Activated CD4-positive, alpha-beta T cell treated with anti-CD3 and anti-CD28 coated beads, Interleukin-2, amount 10 ng/mL, durations not matched to agents 24 days and 14 days (primary cell): ENCODE measurements around the gene TMEM43. TPM values are rescaled to one million over a fixed set of nuclear protein-coding genes. Genes with fewer than 3 reads are reported as not detected.
A peak's percentile ranks its signal among the peaks of the same experiment; 100 is the strongest.
"Not testable (repeated sequence)": the region's sequence is repeated elsewhere in the genome, so short reads cannot be mapped to it uniquely, and the experiment has no call there.

ENCODE experiments used
- DNase-seq: peaks from one replicate; pipeline ENCODE4 v3.0.0; 2022
- H3K27ac Mint-ChIP-seq: one replicate; pipeline ENCODE4 v1.8.0; 2022; ENCODE audit warnings: mild to moderate bottlenecking, mixed read lengths
- H3K27me3 Mint-ChIP-seq: one replicate; pipeline ENCODE4 v1.8.0; 2022; ENCODE audit warnings: mixed read lengths
- H3K36me3 Mint-ChIP-seq: one replicate; pipeline ENCODE4 v1.8.0; 2022; ENCODE audit warnings: low read depth, mild to moderate bottlenecking, mixed read lengths
- H3K4me1 Mint-ChIP-seq: one replicate; pipeline ENCODE4 v1.8.0; 2021; ENCODE audit warnings: mixed read lengths
- H3K4me3 Mint-ChIP-seq: one replicate; pipeline ENCODE4 v1.8.0; 2022; ENCODE audit warnings: mild to moderate bottlenecking, moderate library complexity, mixed read lengths
- H3K9me3 Mint-ChIP-seq: one replicate; pipeline ENCODE4 v1.8.0; 2021; ENCODE audit warnings: mixed read lengths
- intact Hi-C: fragments of 100-400 bp; cut with micrococcal nuclease; formaldehyde crosslinking; loops from one replicate; pipeline ENCODE4 v1.15.1; 2023
- total RNA-seq: library from RNA; stranded (reverse); gene quantifications from 2 replicates; pipeline ENCODE4 v1.2.3, GENCODE V29; 2022

The TMEM43 gene, protein sequence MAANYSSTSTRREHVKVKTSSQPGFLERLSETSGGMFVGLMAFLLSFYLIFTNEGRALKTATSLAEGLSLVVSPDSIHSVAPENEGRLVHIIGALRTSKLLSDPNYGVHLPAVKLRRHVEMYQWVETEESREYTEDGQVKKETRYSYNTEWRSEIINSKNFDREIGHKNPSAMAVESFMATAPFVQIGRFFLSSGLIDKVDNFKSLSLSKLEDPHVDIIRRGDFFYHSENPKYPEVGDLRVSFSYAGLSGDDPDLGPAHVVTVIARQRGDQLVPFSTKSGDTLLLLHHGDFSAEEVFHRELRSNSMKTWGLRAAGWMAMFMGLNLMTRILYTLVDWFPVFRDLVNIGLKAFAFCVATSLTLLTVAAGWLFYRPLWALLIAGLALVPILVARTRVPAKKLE
- 38.7 and 39.4 TPM in 2 replicates for total RNA-seq

GRCh38 chr3:14124615-14125192 lies at the start of gene TMEM43, which contains the start of gene CHCHD4:
Gene TMEM43, plus strand, starts transcription at chr3:14125052. Its CDS starts 142 bp downstream, at chr3:14125194.
Gene CHCHD4, minus strand, starts transcription at chr3:14124870. Its CDS starts 194 bp downstream, at chr3:14124676.
- H3K27me3 Mint-ChIP-seq = no peaks in the 10 kb centered on the region
- peaks cover 49% of the 10 kb centered on the region for H3K36me3 Mint-ChIP-seq
- H3K27ac Mint-ChIP-seq = peak within 1 kb of the TSS; percentile 95
- intact Hi-C loops = loop anchor here (1.0 to 10.0 kb wide), 9 partner anchors 20 to 1460 kb away; partner anchors contain the start of genes CCDC174, LSM3, NR2C2 and RAF1
- peaks cover 5% of the 10 kb centered on the region for H3K9me3 Mint-ChIP-seq
- peak within 1 kb of the TSS; percentile 98 for H3K4me3 Mint-ChIP-seq
- peaks cover 54% of the 10 kb centered on the region for H3K4me1 Mint-ChIP-seq
- DNase-seq = peak; percentile 99

- H3K36me3 Mint-ChIP-seq, H3K4me3 Mint-ChIP-seq, H3K27ac Mint-ChIP-seq, DNase-seq, H3K4me1 Mint-ChIP-seq, H3K27me3 Mint-ChIP-seq, intact Hi-C loops: not testable (repeated sequence)
- peaks cover 19% of the 10 kb centered on the region for H3K9me3 Mint-ChIP-seq
Measured at GRCh38 chr3:14075233-14075632, 49.6 kb upstream of the TMEM43 start.

DNA sequence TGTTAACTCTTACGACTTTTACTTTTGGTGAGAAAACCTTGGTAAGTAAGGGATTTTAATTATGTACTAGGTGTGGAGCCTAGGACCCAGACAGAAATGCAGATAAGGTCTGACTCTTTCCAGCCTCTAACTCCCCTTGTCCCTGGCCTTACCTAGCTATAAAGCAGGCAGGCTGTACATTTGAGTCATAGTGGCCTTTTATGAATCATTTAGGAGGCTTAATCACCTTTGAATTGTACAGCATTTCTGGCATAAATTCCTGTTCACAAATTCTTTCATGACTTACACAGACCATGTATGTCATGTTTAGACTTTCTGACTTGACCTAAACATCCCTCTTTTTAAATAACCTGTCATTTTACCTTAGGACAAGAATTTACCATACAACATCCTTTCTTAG lies 47.5 kb upstream of the TMEM43 start:
- Mint-ChIP-seq H3K27ac (no peak overlapping the region), H3K27me3 (peaks cover 3% of the 10 kb centered on the region), H3K9me3 (peaks cover 24% of the 10 kb centered on the region), H3K4me1 (peaks cover 2% of the 10 kb centered on the region), H3K4me3 (no peak overlapping the region), H3K36me3 (no peaks in the 10 kb centered on the region)
- DNase-seq = no peak
- intact Hi-C loops = no loop called here

DNA sequence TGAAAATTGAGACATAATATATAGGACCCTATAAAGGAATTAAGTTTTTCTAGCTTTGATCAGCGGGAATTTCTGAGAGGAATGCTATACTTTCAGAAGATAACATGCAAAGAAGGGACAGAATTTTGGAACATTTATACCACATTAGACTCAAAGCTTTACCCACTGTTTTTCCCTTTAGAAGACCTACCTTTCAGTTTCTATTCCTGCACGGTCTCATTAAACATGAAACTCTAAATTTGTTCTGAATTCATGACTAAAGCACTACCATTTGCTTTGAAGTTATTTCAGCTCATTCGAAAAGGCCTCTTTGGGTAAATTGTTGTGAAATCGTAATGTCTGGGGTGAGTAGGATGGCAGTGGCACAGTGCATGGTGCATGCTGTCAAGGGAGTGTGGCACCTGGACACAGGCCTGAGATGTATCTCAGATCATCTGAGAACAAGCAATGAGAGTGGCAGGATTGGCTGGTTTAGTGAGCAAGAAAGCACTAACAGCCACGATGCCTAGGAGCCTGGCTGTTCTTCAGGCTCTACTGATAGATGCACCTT lies 42.7 kb upstream of the TMEM43 start:
- DNase-seq = no peak
- Mint-ChIP-seq H3K27ac (peak overlapping the region; percentile 22), H3K27me3 (no peaks in the 10 kb centered on the region), H3K4me1 (peaks cover 5% of the 10 kb centered on the region), H3K4me3 (peak overlapping the region; percentile 19), H3K36me3 (no peaks in the 10 kb centered on the region), H3K9me3 (peaks cover 20% of the 10 kb centered on the region)
- intact Hi-C loops = no loop called here

DNA sequence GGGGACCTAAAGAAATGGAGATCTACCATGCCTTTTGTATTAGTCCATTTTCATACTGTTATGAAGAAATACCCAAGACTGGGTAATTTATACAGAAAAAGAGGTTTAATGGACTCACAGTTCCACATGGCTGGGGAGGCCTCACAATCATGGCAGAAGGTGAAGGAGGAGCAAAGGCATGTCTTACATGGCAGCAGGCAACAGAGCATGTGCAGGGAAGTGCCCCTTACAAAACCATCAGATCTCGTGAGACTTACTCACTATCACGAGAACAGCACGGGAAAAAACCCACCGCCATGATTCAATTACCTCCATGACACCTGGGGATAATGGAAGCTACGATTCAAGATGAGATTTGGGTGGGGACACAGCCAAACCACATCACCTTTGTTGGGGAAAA lies 37.4 kb upstream of the TMEM43 start:
- DNase-seq, H3K4me1 Mint-ChIP-seq, H3K4me3 Mint-ChIP-seq, intact Hi-C loops, H3K27ac Mint-ChIP-seq, H3K36me3 Mint-ChIP-seq, H3K27me3 Mint-ChIP-seq: not testable (repeated sequence)
- peaks cover 21% of the 10 kb centered on the region for H3K9me3 Mint-ChIP-seq

DNA sequence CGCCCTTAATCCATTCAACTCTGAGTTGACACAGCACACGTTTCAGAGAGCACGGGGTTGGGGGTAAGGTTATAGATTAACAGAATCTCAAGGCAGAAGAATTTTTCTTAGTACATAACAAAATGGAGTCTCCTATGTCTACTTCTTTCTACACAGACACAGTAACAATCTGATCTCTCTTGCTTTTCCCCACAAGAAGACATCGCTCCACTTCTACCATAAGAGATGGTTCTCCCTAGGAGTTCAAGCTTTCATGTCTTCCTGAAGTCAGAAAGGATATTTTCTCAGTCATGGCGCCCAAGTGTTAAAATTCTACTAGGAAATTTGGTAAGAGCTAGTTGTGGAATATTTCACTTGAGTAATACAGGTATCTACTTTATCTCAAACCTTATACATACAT lies 32.9 kb upstream of the TMEM43 start:
- not testable (repeated sequence) for H3K4me3 Mint-ChIP-seq, H3K27me3 Mint-ChIP-seq, H3K4me1 Mint-ChIP-seq, H3K36me3 Mint-ChIP-seq, H3K27ac Mint-ChIP-seq, DNase-seq
- intact Hi-C loops = loop anchor here (1.0 kb wide), 1 partner anchor 44 kb away; no protein-coding TSS in a partner anchor
- H3K9me3 Mint-ChIP-seq = peaks cover 17% of the 10 kb centered on the region

GRCh38 chr3:14092464-14092863 lies 32.4 kb upstream of the TMEM43 start:
- intact Hi-C loops = loop anchor here (1.0 kb wide), 1 partner anchor 44 kb away; no protein-coding TSS in a partner anchor
- Mint-ChIP-seq H3K36me3 (no peaks in the 10 kb centered on the region), H3K9me3 (peaks cover 15% of the 10 kb centered on the region), H3K4me1 (no peaks in the 10 kb centered on the region), H3K27ac (no peak overlapping the region), H3K27me3 (peaks cover 7% of the 10 kb centered on the region), H3K4me3 (no peak overlapping the region)
- no peak for DNase-seq

DNA sequence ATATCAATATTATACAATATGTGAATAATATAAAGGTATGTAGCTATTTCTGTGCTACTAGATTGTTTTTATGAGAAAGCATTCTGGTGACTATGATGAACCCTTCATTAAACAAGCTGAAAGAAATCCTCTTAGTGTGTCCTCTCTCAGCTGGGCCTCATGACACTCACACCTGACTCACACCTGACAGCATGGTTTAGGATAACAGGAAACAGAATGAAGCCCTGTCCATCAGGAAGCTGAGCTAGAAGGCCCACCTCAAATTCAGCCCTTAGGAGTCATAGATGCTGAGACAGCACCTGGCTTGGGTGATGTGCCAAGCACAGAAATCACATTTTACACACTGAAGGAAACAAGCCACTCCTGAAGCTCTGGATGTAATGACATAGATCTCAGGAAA lies 31.0 kb upstream of the TMEM43 start:
- intact Hi-C loops = no loop called here
- H3K27me3 Mint-ChIP-seq = peaks cover 8% of the 10 kb centered on the region
- no peaks in the 10 kb centered on the region for H3K4me1 Mint-ChIP-seq
- peak; percentile 50 for DNase-seq
- H3K36me3 Mint-ChIP-seq = no peaks in the 10 kb centered on the region
- peaks cover 4% of the 10 kb centered on the region for H3K9me3 Mint-ChIP-seq
- no peak overlapping the region for H3K4me3 Mint-ChIP-seq
- H3K27ac Mint-ChIP-seq = no peak overlapping the region

DNA sequence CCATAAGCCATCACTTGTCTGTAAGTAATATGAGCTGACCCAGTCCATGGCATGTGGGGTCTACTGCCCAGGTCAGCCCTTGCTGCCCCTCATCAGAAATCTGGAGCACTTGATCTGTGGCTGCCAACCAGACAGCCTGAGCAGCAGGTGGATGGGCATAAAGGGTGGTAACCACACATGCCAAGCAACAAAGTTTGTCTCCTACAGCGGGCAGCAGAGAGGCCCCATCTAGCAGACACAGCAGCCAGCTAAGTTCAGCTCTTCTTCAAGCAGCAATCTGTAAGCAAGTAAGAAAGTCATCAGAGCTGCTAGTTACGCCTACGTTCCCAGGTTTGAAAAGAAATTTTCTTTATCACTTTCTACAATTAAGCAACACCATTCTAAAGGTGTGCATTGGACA lies 28.1 kb upstream of the TMEM43 start:
- Mint-ChIP-seq H3K36me3 (no peaks in the 10 kb centered on the region), H3K9me3 (peaks cover 8% of the 10 kb centered on the region), H3K4me1 (no peaks in the 10 kb centered on the region), H3K4me3 (no peak overlapping the region), H3K27ac (no peak overlapping the region), H3K27me3 (peaks cover 13% of the 10 kb centered on the region)
- intact Hi-C loops = no loop called here
- no peak for DNase-seq

GRCh38 chr3:14097616-14098391 lies 27.0 kb upstream of the TMEM43 start:
- H3K27ac Mint-ChIP-seq = no peak overlapping the region
- H3K4me3 Mint-ChIP-seq = no peak overlapping the region
- peaks cover 15% of the 10 kb centered on the region for H3K27me3 Mint-ChIP-seq
- peaks cover 8% of the 10 kb centered on the region for H3K9me3 Mint-ChIP-seq
- no peaks in the 10 kb centered on the region for H3K4me1 Mint-ChIP-seq
- intact Hi-C loops = no loop called here
- DNase-seq = no peak
- no peaks in the 10 kb centered on the region for H3K36me3 Mint-ChIP-seq

DNA sequence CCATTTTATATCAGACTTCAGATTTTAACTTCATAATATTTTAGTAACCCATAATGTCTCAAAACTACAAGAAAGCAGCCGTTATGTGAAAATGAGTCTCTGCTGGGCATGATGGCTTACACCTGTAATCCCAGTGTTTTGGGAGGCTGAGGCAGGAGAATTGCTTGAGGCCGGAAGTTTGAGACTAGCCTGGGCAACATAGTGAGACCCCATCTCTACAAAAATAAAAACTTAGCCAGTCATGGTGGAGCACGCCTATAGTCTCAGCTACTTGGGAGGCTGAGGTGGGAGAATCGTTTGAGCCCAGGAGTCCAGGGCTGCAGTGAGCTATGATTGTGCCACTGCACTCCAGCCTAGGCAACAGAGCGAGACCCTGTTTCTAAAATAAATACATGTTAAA lies 15.0 kb upstream of the TMEM43 start:
- H3K36me3 Mint-ChIP-seq = peaks cover 30% of the 10 kb centered on the region
- H3K9me3 Mint-ChIP-seq, H3K27ac Mint-ChIP-seq, DNase-seq, H3K27me3 Mint-ChIP-seq, intact Hi-C loops, H3K4me3 Mint-ChIP-seq, H3K4me1 Mint-ChIP-seq: not testable (repeated sequence)

- intact Hi-C loops = no loop called here
- peaks cover 3% of the 10 kb centered on the region for H3K27me3 Mint-ChIP-seq
- no peak for DNase-seq
- H3K36me3 Mint-ChIP-seq = peaks cover 35% of the 10 kb centered on the region
- no peak overlapping the region for H3K27ac Mint-ChIP-seq
- no peak overlapping the region for H3K4me3 Mint-ChIP-seq
- no peaks in the 10 kb centered on the region for H3K4me1 Mint-ChIP-seq
- no peaks in the 10 kb centered on the region for H3K9me3 Mint-ChIP-seq
Measured at GRCh38 chr3:14110699-14111098, 14.2 kb upstream of the TMEM43 start.

GRCh38 chr3:14113965-14114635 lies 10.8 kb upstream of the TMEM43 start:
- H3K27ac Mint-ChIP-seq = no peak overlapping the region
- no peaks in the 10 kb centered on the region for H3K27me3 Mint-ChIP-seq
- peak; percentile 51 for DNase-seq
- intact Hi-C loops = loop anchor here (1.0 kb wide), 1 partner anchor 218 kb away; no protein-coding TSS in a partner anchor
- no peaks in the 10 kb centered on the region for H3K9me3 Mint-ChIP-seq
- peaks cover 43% of the 10 kb centered on the region for H3K36me3 Mint-ChIP-seq
- no peak overlapping the region for H3K4me3 Mint-ChIP-seq
- H3K4me1 Mint-ChIP-seq = peaks cover 2% of the 10 kb centered on the region
